HG02623 (cell line): ENCODE measurements around the gene MPHOSPH9.

ENCODE experiments used
- ATAC-seq: cut with Tn5 transposase; IDR thresholded peaks from one replicate; pipeline ENCODE4 v1.9.1; 2021; ENCODE audit warnings: moderate library complexity; ENCODE audit not compliant: unreplicated experiment

MPHOSPH9 gene

GRCh38 chr12:123150744-123151456 is 82.0 kb downstream of the MPHOSPH9 start, which contains the start of gene PITPNM2:
TSS of gene PITPNM2 (minus strand) at chr12:123151090. CDS start at chr12:123034590, 116,500 bp downstream.
- ATAC-seq = peak; percentile 61

- peak; percentile 19 for ATAC-seq
Measured at GRCh38 chr12:123150275-123150743, 82.6 kb downstream of the MPHOSPH9 start.

GRCh38 chr12:123149501-123150274 is 83.3 kb downstream of the MPHOSPH9 start:
- ATAC-seq = no peak

GRCh38 chr12:123149088-123149487 is 83.9 kb downstream of the MPHOSPH9 start:
- ATAC-seq = no peak

GRCh38 chr12:123148655-123149054 is 84.3 kb downstream of the MPHOSPH9 start:
- ATAC-seq = no peak

GRCh38 chr12:123148223-123148622 is 84.7 kb downstream of the MPHOSPH9 start:
- ATAC-seq = no peak

- ATAC-seq = no peak
Measured at GRCh38 chr12:123145211-123145610, 87.7 kb downstream of the MPHOSPH9 start.

GRCh38 chr12:123143736-123144461 is 89.0 kb downstream of the MPHOSPH9 start:
- no peak for ATAC-seq

- no peak for ATAC-seq
Measured at GRCh38 chr12:123142921-123143735, 89.8 kb downstream of the MPHOSPH9 start.

GRCh38 chr12:123142518-123142840 is 90.5 kb downstream of the MPHOSPH9 start:
- ATAC-seq = no peak

GRCh38 chr12:123141615-123142517 is 91.1 kb downstream of the MPHOSPH9 start:
- no peak for ATAC-seq

- no peak for ATAC-seq
Measured at GRCh38 chr12:123140676-123141614, 92.0 kb downstream of the MPHOSPH9 start.

GRCh38 chr12:123139926-123140675 is 92.8 kb downstream of the MPHOSPH9 start:
- ATAC-seq = no peak

GRCh38 chr12:123135688-123136087 is 97.3 kb downstream of the MPHOSPH9 start:
- no peak for ATAC-seq

- ATAC-seq = no peak
Measured at GRCh38 chr12:123134826-123135225, 98.1 kb downstream of the MPHOSPH9 start.

GRCh38 chr12:123134271-123134671 is 98.7 kb downstream of the MPHOSPH9 start:
- no peak for ATAC-seq

- no peak for ATAC-seq
Measured at GRCh38 chr12:123133701-123134100, 99.2 kb downstream of the MPHOSPH9 start.
